Epithelial cell of proximal tubule (primary cell): ENCODE data around the gene TENT4B. TPM values are rescaled to one million over a fixed set of nuclear protein-coding genes. Genes with fewer than 3 reads are reported as not detected.
"Not testable (repeated sequence)": the region's sequence is repeated elsewhere in the genome, so short reads cannot be mapped to it uniquely, and the experiment has no call there.

ENCODE experiments used
- DNase-seq: peaks from one replicate; pipeline ENCODE4 v3.0.0-alpha.2; 2011; ENCODE audit warnings: low read depth
- H3K4me3 ChIP-seq: 2 replicates; pipeline ENCODE4 v1.5.1; 2011; ENCODE audit warnings: low read depth, mild to moderate bottlenecking, low read length
- total RNA-seq: library from RNA; depleted of rRNA; stranded (reverse); fragments of >200 nt; gene quantifications from 2 replicates; pipeline ENCODE4 v1.2.3, GENCODE V29; 2015
- TF ChIP-seq, protein P1 (sequence below): conservative IDR thresholded peaks from 2 replicates; pipeline ENCODE4 v1.5.1; 2012; ENCODE audit warnings: low read depth, mild to moderate bottlenecking, low read length

Gene TENT4B
- total RNA-seq, 1 donor from 2014 or later = 9.4 TPM

DNA sequence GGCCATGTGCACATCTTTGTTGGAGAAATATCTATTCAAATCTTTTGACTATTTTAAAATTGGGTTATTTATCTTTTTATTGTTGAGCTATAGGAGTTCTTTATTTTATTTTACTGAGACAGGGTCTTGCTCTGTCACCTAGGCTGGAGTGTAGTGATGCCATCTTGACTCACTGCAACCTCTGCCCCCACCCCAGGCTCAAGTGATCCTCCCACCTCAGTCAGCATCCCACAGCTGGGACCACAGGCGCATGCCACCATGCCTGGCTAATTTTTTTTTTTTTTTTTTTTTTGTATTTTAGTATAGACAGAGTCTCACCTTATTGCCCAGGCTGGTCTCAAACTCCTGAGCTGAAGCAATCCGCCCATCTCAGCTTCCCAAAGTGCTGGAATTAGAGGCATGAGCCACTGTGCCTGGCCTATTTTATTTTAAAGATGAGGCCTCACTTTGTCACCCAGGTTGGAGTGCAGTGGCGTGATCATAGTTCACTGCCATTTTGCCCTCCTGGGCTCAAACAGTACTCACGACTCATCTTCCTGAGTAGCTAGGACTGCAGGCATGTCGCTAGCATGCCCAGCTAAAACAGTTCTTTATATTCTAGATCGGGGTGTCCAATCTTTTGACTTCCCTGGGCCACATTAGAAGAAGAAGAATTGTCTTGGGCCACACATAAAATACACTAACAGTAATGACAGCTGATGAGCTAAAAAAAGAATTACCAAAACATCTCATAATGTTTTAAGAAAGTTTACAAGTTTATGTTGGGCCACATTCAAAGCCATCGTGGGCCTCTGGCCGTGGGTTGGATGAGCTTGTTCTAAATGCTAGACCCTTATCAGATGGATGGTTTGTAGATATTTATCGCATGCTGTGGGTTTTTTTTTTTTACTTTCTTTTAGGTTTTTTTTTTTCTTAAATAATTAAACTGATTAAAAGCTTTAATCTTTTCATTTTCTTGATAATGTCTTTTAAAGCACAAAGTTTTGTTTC, 13.7 kb downstream of the TENT4B start:
- TF ChIP-seq, protein P1, sequence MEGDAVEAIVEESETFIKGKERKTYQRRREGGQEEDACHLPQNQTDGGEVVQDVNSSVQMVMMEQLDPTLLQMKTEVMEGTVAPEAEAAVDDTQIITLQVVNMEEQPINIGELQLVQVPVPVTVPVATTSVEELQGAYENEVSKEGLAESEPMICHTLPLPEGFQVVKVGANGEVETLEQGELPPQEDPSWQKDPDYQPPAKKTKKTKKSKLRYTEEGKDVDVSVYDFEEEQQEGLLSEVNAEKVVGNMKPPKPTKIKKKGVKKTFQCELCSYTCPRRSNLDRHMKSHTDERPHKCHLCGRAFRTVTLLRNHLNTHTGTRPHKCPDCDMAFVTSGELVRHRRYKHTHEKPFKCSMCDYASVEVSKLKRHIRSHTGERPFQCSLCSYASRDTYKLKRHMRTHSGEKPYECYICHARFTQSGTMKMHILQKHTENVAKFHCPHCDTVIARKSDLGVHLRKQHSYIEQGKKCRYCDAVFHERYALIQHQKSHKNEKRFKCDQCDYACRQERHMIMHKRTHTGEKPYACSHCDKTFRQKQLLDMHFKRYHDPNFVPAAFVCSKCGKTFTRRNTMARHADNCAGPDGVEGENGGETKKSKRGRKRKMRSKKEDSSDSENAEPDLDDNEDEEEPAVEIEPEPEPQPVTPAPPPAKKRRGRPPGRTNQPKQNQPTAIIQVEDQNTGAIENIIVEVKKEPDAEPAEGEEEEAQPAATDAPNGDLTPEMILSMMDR = no peak
- no peak for DNase-seq
- no peak overlapping the region for H3K4me3 ChIP-seq

DNA sequence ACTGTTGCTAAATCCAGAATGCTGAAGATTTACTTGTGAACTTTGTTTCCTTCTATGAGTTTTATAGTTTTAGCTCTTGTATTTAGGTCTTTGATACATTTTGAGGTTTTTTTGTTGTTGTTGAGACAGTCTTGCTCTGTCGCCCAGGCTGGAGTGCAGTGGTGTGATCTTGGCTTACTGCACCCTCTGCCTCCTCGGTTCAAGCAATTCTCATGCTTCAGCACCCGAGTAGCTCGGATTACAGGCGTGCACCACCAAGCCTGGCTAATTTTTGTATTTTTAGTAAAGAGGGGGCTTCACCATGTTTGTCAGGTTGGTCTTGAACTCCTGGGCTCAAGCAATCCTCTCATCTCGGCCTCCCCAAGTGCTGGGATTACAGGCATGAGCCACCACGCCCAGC, 14.4 kb downstream of the TENT4B start:
- TF ChIP-seq, protein P1 = no peak
- no peak overlapping the region for H3K4me3 ChIP-seq
- DNase-seq = no peak

DNA sequence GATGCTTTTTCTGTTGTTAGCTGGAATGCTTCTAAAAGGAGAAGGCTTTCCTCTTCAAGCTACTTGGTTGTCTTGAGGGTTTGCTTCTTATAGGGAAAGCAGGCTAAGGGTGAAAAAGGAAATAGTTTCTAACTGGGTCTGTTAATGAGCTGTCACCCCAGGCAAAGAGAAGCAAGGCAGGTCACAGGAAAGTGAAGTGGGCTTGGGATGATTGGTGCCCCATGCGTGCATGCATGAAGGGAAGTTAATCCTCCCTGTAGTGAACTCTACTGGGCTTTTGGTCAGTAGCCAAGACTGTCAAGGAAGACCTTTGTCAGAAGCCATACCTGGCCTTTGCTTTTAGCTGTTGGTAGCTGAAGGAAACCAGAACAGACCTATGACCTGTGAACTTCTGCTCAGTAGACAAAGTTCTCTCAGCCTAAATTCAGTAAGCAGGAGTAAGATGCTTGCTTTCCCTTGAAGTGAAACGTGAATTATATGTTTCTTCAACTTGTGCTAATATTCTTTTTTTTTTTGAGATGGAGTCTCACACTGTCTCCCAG, 16.5 kb downstream of the TENT4B start:
- H3K4me3 ChIP-seq = no peak overlapping the region
- TF ChIP-seq, protein P1 = no peak

DNA sequence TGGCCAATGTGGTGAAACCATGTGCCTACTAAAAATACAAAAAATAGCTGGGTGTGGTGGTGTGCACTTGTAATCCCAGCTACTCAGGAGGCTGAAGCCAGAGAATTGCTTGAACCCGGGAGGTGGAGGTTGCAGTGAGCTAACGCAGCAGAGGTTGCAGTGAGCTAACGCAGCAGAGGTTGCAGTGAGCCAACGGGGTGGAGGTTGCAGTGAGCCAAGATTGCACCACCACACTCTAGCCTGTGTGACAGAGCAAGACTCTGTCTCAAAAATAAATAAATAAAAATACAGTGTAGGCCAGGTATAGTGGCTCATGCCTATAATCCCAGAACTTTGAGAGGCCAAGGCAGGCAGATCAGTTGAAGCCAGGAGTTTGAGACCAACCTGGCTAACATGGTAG, 18.7 kb downstream of the TENT4B start:
- not testable (repeated sequence) for H3K4me3 ChIP-seq, DNase-seq

More for the DNA sequence above, 16.5 kb downstream of the TENT4B start:
- no peak for DNase-seq

DNA sequence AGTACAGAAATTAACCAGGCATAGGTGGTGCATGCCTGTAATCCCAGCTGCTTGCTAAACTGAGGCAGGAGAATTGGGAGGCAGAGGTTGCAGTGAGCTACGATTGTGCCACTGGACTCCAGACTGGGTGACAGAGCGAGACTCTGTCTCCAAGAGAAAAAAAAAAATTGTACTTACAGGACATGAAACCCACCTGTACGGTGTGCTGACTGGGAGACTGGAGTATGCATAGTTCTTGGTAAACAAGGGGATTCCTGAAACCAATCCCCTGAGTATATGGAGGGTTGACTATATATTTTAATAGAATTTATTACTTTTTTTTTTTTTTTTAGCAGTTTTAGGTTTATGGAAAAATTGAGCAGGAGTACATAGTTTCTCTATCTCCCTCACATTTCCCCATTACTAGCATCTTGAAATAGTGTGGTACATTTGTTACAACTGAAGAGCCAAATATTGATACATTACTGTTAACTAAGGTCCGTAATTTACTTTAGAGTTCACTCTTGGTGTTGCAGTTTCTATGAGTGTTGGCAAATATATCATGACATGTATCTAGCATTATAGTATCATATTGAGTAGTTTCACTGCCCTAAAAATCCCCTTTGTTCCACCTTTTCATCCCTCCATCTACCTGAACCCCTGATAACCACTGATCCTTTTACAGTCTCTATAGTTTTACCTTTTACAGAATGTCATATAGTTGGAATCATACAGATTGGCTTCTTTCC, 19.3 kb downstream of the TENT4B start:
- H3K4me3 ChIP-seq = no peak overlapping the region
- no peak for DNase-seq
- TF ChIP-seq, protein P1 = no peak

DNA sequence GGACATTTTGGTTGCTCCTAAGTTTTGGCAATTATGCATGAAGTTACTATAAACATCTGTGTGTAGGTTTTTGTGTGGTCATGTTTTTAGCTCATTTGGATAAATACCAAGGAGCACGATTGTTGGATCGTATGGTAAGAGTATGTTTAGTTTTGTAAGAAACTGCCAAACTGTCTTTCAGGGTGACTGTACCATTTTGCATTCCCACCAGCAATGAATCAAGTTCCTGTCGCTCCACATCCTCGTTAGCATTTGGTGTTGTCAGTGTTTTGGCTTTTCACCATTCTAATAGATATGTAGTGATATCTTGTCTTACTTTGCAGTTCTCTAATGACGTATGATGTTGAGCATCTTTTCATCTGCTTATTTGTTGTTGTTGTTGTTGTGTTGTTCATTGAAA, 20.2 kb downstream of the TENT4B start:
- no peak overlapping the region for H3K4me3 ChIP-seq
- no peak for DNase-seq
- TF ChIP-seq, protein P1 = no peak

DNA sequence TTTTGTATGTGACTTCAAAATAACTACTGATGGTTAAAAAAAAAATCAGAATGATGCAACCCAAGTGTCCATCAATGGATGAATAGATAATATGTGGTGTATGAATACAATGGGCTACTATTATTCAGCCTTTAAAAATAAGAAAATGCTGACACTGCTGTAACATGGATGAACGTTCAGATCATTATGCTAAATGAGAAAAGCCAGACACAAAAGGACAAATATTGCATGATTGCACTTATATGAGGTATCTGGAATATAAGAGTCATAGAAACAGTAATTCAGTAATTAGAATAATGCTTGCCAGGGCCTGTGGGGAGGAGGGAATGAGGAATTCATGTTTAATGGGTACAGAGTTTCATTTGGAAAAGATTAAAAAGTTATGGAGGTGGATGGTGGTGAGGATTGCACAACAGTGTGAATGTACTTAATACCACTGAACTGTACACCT, 25.4 kb downstream of the TENT4B start:
- TF ChIP-seq, protein P1 = no peak
- no peak overlapping the region for H3K4me3 ChIP-seq
- no peak for DNase-seq
